Stimulated activated CD4-positive, alpha-beta T cell treated with anti-CD3 and anti-CD28 coated beads, TNF-alpha, amount 100 ng/mL, for 1 hour (primary cell): ENCODE measurements around the gene BRINP1.

Experiments
- DNase-seq, 3 donors: peaks; one replicate each; pipeline ENCODE4 v3.0.0-alpha.2; 2020; ENCODE audit warnings: low read depth in 3 of 3, low spot score in 1 of 3

The BRINP1 gene, protein sequence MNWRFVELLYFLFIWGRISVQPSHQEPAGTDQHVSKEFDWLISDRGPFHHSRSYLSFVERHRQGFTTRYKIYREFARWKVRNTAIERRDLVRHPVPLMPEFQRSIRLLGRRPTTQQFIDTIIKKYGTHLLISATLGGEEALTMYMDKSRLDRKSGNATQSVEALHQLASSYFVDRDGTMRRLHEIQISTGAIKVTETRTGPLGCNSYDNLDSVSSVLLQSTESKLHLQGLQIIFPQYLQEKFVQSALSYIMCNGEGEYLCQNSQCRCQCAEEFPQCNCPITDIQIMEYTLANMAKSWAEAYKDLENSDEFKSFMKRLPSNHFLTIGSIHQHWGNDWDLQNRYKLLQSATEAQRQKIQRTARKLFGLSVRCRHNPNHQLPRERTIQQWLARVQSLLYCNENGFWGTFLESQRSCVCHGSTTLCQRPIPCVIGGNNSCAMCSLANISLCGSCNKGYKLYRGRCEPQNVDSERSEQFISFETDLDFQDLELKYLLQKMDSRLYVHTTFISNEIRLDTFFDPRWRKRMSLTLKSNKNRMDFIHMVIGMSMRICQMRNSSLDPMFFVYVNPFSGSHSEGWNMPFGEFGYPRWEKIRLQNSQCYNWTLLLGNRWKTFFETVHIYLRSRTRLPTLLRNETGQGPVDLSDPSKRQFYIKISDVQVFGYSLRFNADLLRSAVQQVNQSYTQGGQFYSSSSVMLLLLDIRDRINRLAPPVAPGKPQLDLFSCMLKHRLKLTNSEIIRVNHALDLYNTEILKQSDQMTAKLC

DNA sequence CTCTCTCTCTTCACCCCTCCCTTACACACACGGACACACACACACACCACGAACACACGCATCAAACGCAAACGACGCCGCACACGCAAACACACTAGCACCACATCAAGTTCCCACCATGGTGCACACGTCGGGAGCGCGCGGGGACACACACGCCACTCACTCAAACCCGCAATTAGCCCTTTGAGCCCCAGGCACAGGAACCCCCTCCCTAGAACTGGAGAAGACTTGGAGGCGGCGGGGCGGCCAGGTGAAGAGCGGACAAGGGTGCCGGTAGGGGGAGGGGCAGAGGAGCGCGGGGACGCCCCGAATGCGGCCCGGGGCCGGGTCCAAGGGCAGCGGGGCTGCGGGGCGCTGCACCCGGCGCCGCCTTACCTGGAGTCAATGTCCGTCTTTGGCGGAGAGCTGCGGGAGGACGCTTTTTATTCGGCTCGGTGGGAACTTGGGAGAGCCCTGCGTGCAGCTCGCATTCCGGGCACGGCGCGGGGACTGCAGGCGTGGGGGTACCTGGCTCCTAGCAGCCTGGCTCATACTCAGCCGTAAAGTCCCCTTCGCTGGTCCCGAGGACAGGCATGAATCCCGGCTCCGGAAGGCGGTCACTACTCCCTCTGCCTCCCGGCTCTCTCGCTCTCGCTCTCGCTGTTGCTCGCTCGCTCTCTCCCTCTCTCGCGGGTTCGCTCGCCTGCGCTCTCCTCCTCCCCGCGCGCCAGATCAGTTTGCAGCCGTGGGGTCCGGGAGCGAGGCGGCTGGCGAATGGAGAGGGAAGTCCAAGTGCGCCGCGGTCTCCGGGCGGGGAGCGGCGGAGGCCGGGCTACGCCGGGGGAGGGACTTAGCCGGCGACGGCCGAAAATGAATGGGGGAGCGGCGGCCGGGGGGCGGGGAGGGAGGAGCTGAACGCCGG lies at the start of gene BRINP1:
Gene BRINP1, minus strand, starts transcription at position 755 of the 901 bp plus-strand sequence. CDS start 56,080 bp downstream, outside the sequence.
- DNase-seq, result no peak

DNA sequence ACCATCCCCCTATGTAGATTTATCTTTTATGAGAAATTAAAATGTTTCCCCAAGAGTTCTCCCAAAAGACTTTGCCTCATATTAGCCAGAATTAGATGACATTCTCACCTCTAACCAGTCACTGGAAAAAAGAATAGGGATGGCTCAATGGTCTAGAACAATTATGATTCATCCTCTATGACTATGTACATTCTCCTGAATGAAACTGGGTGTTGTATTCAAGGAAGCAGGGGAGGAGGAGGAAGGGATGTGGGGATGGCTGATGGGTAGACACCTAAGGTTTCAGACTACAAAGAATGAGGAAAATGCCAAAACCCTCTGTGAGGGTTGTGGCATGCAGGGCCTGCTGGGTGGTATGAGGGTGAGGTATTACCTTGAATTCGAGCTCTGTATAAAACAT lies 49.5 kb upstream of the BRINP1 start:
- no peak for DNase-seq

DNA sequence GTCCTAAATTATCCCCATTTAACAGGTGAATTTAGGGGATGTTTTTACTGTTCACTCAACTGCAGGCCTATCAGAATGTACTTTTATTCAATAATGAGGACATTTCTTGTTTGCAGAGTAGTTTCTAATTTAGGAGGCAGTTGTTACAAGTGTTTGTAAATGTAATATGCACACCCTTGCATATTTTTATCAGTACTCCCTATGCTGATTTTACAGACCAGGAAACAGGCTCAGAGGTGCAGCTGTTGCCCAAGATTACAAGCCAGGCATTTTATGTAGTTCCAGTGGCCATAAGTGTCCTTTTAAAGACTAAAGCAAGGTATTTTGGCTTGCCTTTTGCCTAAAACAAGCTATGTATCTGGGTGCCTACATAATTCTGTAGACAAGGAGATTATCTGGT lies 47.6 kb upstream of the BRINP1 start:
- DNase-seq, result no peak

DNA sequence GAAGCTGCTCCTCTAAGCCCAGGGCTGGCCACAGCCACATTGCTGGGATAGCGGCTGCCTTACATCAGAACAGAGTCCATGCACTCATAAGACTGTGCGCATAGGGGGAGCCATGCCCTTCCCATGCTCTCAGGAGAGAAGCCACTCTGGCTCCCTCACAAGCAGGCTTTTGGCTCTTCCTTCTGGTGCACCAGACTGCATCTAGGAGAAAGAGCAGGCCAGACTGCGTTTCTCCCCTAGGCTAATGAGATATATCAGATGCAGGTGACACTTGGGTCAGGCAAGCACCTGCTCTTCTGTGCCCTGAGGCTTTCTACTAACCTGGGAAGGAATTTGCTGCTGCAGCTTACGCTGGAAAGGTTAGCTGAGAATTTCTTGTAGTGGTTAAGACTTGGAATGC lies 43.2 kb upstream of the BRINP1 start:
- no peak for DNase-seq

DNA sequence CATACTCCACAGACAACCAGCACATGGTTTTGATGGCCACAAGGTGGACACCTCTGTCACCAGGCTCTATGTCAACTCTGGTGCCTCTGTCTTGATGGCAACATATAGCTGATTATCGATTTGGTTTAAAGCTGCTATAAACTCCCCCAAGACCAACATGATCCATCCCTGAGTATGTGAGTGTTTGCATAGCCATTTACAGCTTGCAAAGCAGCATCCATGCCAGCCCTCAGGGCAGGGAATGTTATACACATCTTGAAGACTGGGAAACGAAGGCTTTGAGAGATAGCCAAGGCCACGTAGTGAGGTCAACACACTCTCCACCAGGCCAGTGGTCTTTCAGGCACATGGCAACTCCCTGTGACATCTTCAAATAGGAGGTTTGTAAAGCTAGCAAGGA lies 40.3 kb upstream of the BRINP1 start:
- DNase-seq, result no peak

DNA sequence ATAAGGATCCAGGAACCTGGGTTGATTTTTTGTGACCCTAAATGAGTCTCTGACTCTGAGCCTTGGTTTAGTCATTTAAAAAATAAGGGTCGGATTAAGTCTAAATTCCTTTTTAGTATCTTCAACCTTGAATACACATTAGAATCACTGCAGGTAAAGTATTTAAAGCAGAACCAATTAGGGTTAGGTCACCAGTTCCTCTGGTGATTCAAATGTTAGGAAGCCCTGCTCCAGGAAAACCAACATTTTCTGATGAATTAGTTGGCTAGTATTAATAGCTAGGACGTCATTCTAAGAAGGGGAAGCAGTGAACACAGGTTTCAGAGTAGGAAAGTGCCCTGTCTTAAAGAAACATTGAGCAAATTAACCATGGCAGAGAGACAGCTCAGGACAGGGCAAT lies 31.4 kb upstream of the BRINP1 start:
- no peak for DNase-seq

DNA sequence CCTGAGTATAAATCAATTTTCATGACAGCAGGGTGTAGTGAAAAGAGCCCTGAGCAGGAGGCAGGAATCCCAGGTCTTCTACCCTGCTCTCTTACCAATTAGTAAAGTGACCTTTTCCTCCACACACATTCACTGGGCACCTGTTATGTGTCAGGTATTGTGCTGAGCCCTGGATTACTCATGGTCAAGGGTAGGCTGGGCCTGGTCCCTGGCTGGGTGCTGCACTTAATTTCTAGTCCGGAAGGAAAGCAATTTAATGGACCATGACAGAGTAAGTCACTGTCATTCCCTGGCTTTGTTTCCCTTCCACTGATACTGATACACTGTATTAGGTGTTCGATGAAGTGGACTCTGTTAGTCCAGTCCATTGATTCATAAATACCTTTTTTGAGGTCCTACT lies 29.1 kb upstream of the BRINP1 start:
- DNase-seq, result no peak

DNA sequence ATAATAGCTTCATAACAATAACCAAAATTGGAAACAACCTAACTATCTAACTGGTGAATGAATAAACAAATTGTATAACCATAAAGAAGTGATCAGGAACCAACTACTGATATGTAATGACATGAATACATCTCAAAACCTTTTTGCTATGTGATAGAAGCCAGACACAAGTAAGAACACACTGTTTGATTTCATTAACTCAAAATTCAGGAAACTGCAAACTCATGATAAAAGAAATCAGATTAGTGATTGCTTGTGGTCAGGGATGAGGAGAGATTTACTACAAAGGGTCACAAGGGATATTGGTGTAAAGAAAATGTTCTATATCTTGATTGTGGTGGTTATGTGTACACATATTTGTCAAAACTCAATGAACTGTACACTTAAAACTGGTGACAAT lies 22.6 kb upstream of the BRINP1 start:
- no peak for DNase-seq

DNA sequence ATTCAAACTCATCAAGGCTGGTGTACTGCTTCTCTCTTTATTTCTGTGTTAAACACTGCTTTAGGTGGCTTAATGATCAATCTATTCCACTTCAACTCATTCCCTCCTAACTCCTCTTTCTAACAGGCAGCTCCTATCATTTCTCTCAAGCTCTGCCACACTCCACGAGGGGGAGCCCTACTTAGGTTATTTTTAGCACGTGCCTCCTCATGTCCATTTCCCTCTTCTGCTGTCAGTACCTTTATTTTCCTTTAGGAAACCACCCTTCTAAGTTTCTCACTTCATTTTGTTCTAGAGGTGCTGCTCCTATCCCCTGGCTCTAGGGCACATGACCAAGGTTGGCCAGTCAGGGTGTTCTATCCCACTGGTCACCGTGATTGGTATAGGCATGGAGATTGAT lies 6.7 kb upstream of the BRINP1 start:
- DNase-seq, result no peak

DNA sequence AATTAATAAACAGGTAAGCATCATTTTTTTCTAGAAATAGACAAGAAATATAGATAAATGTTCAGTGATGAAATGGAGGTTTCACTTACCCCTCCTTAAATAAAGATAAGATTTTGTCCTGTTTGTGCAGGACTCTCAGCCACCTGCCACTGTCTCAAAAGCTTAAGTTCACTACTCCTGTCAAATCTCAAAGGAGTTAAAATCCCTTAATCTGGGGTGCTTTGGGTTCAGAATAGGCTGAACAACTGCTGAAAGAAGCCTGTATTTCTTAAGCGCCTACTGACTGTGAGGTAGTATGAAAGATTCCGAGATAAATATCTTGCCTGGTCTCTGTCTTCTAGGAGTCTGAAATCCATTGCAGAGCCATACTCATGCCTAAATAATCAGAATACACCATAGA lies 3.7 kb upstream of the BRINP1 start:
- DNase-seq, result no peak

DNA sequence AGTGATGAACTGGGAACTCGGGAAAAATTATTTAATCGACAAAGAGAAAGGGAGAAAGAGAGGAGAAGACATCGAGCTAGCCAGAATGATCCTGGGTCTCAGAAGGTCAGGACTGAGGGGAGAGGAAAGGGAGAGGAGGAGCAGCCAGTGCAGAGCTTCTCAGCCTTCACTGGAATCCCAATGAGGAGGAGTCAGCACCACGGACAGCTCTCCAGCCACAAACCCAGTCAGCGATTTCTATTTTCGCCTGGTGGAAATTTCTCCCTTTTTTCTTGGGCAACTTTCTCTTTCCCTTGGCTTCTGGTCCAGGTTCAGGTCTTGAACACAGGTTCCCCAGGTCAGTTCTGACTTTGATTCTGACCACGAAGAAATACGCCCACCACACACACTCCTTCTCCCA lies 1.6 kb upstream of the BRINP1 start:
- DNase-seq, result no peak

DNA sequence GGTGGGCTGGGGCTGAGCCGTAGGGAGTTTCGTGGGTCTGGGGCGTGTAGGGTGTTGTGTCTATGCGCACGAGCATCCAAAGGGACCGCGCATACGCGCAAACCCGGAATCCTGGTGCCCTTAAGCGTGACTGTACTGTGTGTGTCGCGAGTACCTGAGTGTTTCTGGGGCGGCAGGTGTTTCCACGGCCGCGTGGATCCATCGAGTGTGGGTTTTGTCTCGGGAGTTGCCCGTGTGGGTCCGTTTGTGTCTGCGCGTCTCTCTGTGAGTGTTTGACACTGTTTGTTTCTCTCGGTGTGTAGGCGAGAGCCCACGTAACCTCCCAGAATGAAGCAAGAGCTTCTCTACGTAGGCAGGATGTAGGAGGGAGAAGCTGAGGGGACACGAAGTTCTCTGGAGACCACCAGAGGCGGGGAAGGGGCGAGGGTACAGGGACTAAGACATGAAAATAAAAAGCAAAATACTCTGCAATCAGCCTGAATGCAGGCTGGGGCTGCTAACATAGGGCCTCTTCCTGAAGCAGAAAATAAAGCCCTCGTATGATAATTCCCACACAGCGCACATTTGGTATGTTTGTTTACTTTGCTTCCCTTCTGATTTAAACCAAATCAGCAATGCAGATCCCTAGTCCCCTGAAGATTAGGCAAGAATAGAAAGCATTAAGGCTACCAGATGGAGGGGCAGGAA lies 588 bp upstream of the BRINP1 start:
- no peak for DNase-seq

DNA sequence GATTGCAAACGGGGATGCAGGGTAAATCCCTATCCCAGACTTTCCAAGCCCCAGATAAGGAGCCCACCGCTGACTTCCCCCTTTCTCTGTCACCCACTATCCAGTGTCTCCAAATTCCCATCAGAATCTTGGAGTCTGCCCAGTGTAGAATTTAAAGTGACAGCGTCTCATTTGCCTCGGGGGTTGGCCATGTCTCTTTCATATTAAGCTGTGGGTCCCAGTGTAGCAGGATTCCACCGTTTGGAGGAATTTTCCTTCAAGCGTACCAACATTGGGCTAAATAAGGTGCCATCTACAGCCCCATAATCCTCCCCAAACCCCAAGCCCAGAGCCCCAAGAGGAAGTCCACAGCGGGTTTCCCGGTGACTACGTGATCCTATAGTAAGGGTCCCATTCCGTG lies 1.1 kb downstream of the BRINP1 start:
- no peak for DNase-seq

DNA sequence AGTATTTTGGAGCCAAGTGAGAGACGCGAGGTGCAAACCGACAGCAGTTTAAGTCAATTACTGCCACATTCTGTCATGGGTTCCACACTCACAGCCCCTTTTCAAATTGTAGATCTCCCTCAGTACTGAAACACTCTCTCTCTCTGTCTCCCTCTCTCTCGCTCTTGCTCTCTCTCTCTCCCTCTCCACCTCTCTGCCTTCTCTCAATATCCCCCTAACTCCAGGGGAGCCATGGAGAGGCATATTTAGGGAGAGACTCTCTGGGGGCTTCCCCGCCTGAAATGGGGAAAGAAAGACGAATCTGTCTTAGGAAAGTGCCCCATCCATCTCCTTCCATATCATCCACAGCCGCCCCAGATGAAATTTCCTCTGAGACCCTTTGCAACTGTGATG lies 1.6 kb downstream of the BRINP1 start:
- DNase-seq, result no peak

DNA sequence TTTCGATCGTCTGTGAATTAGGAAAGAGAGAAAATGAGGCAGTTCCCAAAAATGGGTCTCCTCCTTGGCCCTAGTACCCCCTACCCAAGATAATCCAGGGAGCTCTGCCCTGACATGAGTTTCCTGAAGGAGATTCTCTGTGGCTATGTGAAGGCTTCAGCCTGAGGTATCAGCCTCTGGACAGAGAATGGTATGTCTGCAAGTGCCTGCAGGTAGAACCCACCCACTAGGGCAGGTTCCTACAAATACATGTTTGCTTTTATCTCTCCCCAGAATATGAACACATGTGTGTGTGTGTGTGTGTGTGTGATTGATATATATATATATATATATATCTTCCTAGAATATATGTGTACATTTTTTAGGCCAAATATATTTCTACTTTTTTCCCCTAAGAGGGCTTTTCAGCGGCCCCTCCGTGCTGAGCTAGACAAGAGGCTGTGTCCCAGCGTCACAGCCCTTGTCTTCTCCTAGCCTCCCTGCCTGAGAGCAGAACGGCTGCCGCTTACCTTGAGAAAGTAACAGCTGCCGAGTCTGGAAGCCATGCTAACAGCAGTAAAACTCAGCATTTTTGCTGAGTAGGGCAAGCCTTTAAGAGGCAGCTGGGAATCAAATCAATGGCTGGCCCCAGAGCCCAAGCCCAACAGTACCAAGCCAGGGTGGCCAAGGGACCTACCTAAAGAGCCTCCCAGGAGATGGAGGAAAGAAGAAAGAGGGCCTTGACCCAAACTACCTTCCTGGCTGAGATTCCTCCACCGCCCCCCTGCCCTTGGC lies 2.1 kb downstream of the BRINP1 start:
- no peak for DNase-seq

DNA sequence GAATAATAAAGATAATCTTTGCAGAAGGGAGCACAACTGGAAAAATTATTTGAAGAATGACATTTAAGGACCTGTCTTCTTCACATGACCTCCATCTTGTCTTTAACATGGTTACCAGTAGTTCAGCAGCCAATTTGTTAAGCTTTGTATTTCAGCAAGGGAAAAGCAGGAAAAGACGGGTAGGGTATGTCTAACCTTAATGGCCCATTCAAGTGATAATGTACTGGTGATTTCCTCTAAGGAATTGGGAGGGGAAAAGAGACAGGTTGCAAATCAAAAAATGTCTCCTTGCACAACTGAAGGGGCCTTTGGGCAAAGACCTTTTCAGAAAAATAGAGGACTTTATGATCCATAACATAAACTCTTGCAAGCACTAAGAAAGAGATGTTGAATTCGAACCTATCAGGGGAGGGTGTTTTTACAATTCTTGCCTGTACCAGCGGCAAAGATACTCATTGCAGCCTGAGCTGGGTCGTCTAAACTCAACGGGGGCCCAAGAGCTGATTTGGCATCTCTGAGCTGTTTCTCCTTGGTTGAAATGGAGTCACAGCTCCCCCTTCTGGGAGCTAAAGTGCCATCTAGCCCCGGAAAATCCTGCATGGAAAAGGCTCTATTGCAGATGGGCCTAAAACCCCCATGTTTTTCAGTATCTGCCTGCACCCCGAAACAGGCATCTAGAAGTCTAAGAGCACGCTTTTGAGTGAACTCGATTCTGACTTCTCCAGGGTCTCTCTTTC lies 3.8 kb downstream of the BRINP1 start:
- no peak for DNase-seq

DNA sequence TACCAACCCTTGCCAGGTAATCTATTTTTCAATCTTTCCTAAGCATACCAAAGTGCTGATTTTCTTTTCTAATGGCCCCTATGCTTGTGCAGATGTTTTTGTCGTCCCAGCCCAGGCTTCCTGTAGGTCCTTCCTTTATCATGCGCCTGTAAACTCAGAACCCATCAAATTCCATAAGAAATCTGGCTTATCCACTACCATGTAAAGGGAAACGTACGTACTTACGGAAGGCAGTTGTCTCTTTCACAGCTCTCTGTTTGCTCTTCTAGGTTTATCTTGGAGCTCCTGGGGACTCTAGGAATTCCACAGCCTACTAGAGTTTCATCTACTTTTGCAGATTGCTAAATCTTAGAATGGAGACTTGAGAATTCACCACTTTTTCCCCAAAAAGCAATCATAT lies 9.0 kb downstream of the BRINP1 start:
- no peak for DNase-seq

DNA sequence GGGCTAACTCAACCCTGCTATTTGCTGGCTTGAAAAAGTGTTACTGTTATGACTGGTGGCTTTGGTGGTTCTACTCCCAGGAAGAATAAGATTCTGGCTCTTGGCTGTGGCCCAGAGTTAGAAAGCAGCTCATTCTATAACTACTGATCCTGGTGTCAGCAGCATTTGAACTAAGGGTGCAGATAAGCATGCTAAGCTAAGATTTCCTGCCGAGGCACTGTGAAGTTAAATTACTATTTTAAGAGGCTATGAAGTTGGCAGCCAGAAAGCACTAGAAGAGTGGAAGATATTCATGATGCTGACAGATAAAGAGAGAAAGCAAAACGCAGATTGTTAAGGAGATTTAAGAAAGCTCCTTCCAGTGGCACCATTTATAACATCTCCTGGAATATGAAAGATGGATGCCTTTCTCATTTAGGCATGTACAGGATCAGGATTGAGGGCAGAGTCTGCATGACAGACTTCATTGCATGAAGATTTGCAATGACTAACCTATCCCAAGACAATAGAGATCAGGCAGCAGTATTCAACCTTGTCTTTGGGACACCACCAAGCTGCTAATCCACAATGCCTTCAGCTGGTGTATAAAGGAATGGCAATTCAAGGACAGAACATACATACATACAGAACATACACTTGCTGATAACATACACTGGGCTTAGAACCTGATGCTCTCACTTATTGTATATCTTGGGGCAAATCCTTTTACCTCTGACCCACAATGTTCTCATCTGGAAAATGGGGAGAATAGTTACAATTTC lies 11.7 kb downstream of the BRINP1 start:
- no peak for DNase-seq

DNA sequence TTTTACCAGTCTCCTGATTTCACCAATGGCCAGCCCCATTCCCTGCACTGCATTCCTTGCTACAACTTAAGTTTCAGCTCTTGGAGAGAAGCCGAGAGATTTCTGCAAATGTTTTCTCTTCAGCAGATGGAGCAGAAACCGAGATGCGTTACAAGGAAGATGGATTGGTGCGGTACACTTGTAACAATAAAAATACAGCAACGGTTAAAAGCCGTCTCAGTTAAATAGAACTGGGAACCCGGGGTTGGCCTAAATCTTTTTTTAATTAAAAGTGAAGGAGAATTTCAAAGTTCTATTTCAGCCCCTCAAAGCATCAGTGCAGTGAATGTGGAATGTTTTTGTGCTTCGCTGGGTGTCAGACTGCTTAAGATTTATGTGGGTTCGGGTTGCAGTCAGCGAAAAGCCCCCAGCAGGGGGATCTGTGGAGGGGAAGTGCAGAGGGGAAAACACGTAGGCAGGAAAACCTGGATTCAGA lies 19.8 kb downstream of the BRINP1 start:
- DNase-seq, result no peak
